K562 (cell line): ENCODE data around the gene NAA80. TPM values are rescaled to one million over a fixed set of nuclear protein-coding genes. Genes with fewer than 3 reads are reported as not detected.

Experiments used
- CEBPG ChIP-seq, 3 experiments: fragments of 200-800 bp in 1 of 3; sonication (Bioruptor generic) in 1 of 3; sonication (generic) in 1 of 3; formaldehyde crosslinking in 1 of 3; IDR thresholded peaks in 2 of 3; conservative IDR thresholded peaks in 1 of 3; 2 replicates each; pipeline versions ENCODE4 v1.6.1 to v1.8.0; 2016 to 2022; ENCODE audit warnings: missing compliant biosample characterization in 2 of 3, missing genetic modification characterization in 2 of 3, mild to moderate bottlenecking in 1 of 3, missing genetic modification reagents in 1 of 3
- FOXK2 ChIP-seq, 2 experiments: fragments of 450-650 bp; IDR thresholded peaks in 1 of 2; conservative IDR thresholded peaks in 1 of 2; 2 replicates each; pipeline ENCODE4 v1.6.1; 2016; ENCODE audit warnings: low read depth in 2 of 2, mild to moderate bottlenecking in 1 of 2
- ZNF707 ChIP-seq: fragments of 250-450 bp; sonication (Bioruptor Pico); conservative IDR thresholded peaks from 2 replicates; pipeline ENCODE4 v1.8.0; 2022; ENCODE audit warnings: inconsistent platforms, mild to moderate bottlenecking, moderate library complexity
- polyA plus RNA-seq, 8 experiments: library from polyadenylated mRNA; depleted of rRNA in 4 of 8; stranded (reverse) in 5 of 8; unstranded in 3 of 8; fragments of >200 nt; fragmentation: Nextera tagmentation in 2 of 8; fragmentation: Illumina TruSeq in 1 of 8; extraction: Ambion mirVana in 2 of 8; extraction: Trizol in 1 of 8; gene quantifications; 2 replicates each; pipeline versions ENCODE4 v1.2.1 to v1.2.3, GENCODE V29; 2011 to 2014; ENCODE audit warnings: inconsistent platforms in 1 of 8, missing spikeins in 1 of 8
- total RNA-seq, 7 experiments: library from RNA; depleted of rRNA in 6 of 7; stranded (reverse); fragments of >200 nt in 6 of 7; fragmentation: Illumina TruSeq in 2 of 7; extraction: Trizol in 2 of 7; gene quantifications; 2 replicates each; pipeline versions ENCODE4 v1.2.1 to v1.2.3, GENCODE V29; 2011 to 2021; ENCODE audit warnings: low replicate concordance in 1 of 7
- TF ChIP-seq, protein P1 (sequence below), 2 experiments: fragments of 450-650 bp; formaldehyde crosslinking in 1 of 2; IDR thresholded peaks; 2 replicates each; pipeline versions ENCODE4 v1.4.0 to v1.6.1; 2014 to 2020; ENCODE audit warnings: mild to moderate bottlenecking in 2 of 2, borderline replicate concordance in 1 of 2, low read depth in 1 of 2
- TF ChIP-seq, protein P2 (sequence below), 3 experiments: fragments of 200-800 bp in 1 of 3; fragments of 250-450 bp in 1 of 3; fragments of 450-650 bp in 1 of 3; sonication (Bioruptor Pico) in 1 of 3; sonication (Bioruptor generic) in 1 of 3; formaldehyde crosslinking in 1 of 3; IDR thresholded peaks; 2 replicates each; pipeline versions ENCODE4 v1.6.1 to v1.8.0; 2016 to 2022; ENCODE audit warnings: mild to moderate bottlenecking in 2 of 3, missing genetic modification characterization in 2 of 3, missing compliant biosample characterization in 1 of 3, moderate library complexity in 1 of 3
- TF ChIP-seq, protein P3 (sequence below): sonication (generic); formaldehyde crosslinking; IDR thresholded peaks from 2 replicates; pipeline ENCODE4 v1.5.0; 2020; ENCODE audit warnings: missing genetic modification reagents
- TF ChIP-seq, protein P4 (sequence below): sonication (generic); formaldehyde crosslinking; IDR thresholded peaks from 2 replicates; pipeline ENCODE4 v1.8.0; 2022; ENCODE audit warnings: mild to moderate bottlenecking, missing genetic modification reagents, borderline replicate concordance

NAA80 gene
- total and polyA plus RNA-seq, 9 of the 15 experiments (the other 6 are each of a cell fraction or from before 2014, with no cell fraction given), result 0.82 to 24.0 (median 8.6) TPM

DNA sequence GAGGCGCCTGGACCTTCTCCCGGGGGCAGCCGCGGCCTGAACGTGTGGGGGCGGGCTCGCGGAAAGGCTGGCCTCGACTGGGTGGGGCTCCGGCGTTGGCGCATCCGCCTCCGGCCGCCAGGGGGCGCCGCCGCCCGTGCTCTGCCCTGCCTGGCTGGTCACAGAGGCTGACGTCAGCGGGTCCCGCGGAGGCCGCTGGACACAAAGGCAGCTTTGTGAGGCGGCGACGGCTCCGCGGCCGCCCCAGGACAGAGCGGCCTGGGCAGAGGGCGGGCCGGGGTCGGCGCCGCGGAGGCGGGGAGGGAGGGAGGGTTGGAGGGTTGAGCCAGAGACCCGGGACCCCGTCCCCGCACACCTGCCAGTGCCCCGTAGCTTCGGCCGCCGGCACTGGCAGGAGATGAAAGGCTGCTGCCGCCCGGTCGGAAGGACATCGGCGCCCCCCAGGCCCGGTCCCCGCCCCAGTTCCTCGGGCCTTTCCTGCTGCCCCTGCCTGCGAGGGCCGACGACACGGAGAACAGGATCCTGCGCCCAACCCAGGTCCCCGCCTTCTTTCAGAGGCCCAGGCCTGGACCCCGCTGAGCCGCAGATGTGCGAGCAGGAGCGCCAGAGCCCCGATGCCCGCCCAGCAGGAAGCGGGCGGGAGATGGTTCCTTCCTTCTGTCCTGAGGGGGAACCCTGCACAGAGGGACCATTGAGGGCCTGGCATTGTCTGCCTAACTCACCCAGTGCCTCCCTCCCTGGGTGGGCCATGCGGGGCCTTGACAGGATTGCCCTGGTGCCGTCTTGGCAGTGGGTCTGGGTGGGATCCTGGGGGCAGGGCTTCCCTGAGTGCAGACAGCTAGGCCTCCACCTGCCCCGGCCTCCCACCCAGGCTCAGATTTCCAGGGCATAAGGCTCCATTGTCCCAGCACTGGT is 38.9 kb downstream of the NAA80 start (continued):
- TF ChIP-seq, protein P1, sequence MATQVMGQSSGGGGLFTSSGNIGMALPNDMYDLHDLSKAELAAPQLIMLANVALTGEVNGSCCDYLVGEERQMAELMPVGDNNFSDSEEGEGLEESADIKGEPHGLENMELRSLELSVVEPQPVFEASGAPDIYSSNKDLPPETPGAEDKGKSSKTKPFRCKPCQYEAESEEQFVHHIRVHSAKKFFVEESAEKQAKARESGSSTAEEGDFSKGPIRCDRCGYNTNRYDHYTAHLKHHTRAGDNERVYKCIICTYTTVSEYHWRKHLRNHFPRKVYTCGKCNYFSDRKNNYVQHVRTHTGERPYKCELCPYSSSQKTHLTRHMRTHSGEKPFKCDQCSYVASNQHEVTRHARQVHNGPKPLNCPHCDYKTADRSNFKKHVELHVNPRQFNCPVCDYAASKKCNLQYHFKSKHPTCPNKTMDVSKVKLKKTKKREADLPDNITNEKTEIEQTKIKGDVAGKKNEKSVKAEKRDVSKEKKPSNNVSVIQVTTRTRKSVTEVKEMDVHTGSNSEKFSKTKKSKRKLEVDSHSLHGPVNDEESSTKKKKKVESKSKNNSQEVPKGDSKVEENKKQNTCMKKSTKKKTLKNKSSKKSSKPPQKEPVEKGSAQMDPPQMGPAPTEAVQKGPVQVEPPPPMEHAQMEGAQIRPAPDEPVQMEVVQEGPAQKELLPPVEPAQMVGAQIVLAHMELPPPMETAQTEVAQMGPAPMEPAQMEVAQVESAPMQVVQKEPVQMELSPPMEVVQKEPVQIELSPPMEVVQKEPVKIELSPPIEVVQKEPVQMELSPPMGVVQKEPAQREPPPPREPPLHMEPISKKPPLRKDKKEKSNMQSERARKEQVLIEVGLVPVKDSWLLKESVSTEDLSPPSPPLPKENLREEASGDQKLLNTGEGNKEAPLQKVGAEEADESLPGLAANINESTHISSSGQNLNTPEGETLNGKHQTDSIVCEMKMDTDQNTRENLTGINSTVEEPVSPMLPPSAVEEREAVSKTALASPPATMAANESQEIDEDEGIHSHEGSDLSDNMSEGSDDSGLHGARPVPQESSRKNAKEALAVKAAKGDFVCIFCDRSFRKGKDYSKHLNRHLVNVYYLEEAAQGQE (IDR thresholded peaks at IDR 0.05; ENCODE audit: borderline replicate concordance), result peak; percentile 65
- TF ChIP-seq, protein P1 (CRISPR knock-in tag; IDR thresholded peaks at IDR 0.05; ENCODE audit: low read depth), result no peak
- TF ChIP-seq FOXK2 (conservative IDR thresholded peaks at IDR 0.05 in 1 of 2, IDR thresholded peaks at IDR 0.05 in 1 of 2; ENCODE audit: low read depth in 2 of 2) (no peak), CEBPG (CRISPR knock-in tag; IDR thresholded peaks at IDR 0.05) (no peak), CEBPG (tag; conservative IDR thresholded peaks at IDR 0.05 in 1 of 2, IDR thresholded peaks at IDR 0.05 in 1 of 2) (no peak), ZNF707 (CRISPR knock-in tag) (no peak)
- TF ChIP-seq, protein P2, sequence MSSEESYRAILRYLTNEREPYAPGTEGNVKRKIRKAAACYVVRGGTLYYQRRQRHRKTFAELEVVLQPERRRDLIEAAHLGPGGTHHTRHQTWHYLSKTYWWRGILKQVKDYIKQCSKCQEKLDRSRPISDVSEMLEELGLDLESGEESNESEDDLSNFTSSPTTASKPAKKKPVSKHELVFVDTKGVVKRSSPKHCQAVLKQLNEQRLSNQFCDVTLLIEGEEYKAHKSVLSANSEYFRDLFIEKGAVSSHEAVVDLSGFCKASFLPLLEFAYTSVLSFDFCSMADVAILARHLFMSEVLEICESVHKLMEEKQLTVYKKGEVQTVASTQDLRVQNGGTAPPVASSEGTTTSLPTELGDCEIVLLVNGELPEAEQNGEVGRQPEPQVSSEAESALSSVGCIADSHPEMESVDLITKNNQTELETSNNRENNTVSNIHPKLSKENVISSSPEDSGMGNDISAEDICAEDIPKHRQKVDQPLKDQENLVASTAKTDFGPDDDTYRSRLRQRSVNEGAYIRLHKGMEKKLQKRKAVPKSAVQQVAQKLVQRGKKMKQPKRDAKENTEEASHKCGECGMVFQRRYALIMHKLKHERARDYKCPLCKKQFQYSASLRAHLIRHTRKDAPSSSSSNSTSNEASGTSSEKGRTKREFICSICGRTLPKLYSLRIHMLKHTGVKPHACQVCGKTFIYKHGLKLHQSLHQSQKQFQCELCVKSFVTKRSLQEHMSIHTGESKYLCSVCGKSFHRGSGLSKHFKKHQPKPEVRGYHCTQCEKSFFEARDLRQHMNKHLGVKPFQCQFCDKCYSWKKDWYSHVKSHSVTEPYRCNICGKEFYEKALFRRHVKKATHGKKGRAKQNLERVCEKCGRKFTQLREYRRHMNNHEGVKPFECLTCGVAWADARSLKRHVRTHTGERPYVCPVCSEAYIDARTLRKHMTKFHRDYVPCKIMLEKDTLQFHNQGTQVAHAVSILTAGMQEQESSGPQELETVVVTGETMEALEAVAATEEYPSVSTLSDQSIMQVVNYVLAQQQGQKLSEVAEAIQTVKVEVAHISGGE (CRISPR knock-in tag; IDR thresholded peaks at IDR 0.05), result no peak
- TF ChIP-seq, protein P3, sequence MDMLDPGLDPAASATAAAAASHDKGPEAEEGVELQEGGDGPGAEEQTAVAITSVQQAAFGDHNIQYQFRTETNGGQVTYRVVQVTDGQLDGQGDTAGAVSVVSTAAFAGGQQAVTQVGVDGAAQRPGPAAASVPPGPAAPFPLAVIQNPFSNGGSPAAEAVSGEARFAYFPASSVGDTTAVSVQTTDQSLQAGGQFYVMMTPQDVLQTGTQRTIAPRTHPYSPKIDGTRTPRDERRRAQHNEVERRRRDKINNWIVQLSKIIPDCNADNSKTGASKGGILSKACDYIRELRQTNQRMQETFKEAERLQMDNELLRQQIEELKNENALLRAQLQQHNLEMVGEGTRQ (CRISPR knock-in tag), result no peak
- TF ChIP-seq, protein P4, sequence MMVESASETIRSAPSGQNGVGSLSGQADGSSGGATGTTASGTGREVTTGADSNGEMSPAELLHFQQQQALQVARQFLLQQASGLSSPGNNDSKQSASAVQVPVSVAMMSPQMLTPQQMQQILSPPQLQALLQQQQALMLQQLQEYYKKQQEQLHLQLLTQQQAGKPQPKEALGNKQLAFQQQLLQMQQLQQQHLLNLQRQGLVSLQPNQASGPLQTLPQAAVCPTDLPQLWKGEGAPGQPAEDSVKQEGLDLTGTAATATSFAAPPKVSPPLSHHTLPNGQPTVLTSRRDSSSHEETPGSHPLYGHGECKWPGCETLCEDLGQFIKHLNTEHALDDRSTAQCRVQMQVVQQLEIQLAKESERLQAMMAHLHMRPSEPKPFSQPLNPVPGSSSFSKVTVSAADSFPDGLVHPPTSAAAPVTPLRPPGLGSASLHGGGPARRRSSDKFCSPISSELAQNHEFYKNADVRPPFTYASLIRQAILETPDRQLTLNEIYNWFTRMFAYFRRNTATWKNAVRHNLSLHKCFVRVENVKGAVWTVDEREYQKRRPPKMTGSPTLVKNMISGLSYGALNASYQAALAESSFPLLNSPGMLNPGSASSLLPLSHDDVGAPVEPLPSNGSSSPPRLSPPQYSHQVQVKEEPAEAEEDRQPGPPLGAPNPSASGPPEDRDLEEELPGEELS, result no peak
